AG04449 (cell line): Measurements from ENCODE around the gene SDHAF2.

Source experiments
- CTCF ChIA-PET: fragments of 350-600 bp; formaldehyde crosslinking; extraction: SDS; loops from one replicate; lab custom pipeline; 2021; ENCODE audit warnings: antibody characterized with exemption; lab: Yijun Ruan, JAX
- POLR2A ChIA-PET: fragments of 400-600, 350-600 bp; formaldehyde crosslinking; extraction: SDS; loops from one replicate; lab custom pipeline; 2020; ENCODE audit warnings: antibody characterized with exemption, inconsistent platforms; lab: Yijun Ruan, JAX
- DNase-seq: peaks from one replicate; pipeline ENCODE4 v3.0.0-alpha.2; 2010; ENCODE audit warnings: low read depth, low spot score
- H3K4me3 ChIP-seq: 2 replicates; pipeline ENCODE4 v1.5.1; 2011; ENCODE audit warnings: low read depth, mild to moderate bottlenecking, control low read depth, low read length
- CTCF ChIP-seq: IDR thresholded peaks from one replicate; pipeline ENCODE4 v1.5.1; 2011; ENCODE audit warnings: mild to moderate bottlenecking, moderate library complexity, low read length, control low read depth, inconsistent platforms; ENCODE audit not compliant: insufficient read depth; ENCODE audit errors: missing control alignments

SDHAF2 gene

GRCh38 chr11:61406067-61406466 lies 23.9 kb upstream of the SDHAF2 start:
- CTCF ChIA-PET: interaction anchor here (0.8 to 1.2 kb wide), 2 partner anchors 13 to 21 kb away, joined by 4 to 5 read pairs; no protein-coding TSS in a partner anchor

GRCh38 chr11:61406991-61407728 lies 22.8 kb upstream of the SDHAF2 start:
- no peak for DNase-seq
- CTCF ChIA-PET: interaction anchor here (0.9 to 1.6 kb wide), 4 partner anchors 13 to 28 kb away, joined by 3 to 4 read pairs (median 4); partner anchors contain the start of gene TMEM216
- POLR2A ChIA-PET: no interaction called here
- TF ChIP-seq CTCF: no peak
- no peak overlapping the region for H3K4me3 ChIP-seq

More at GRCh38 chr11:61406067-61406466, 23.9 kb upstream of the SDHAF2 start:
- DNase-seq: no peak
- POLR2A ChIA-PET: no interaction called here
- H3K4me3 ChIP-seq: no peak overlapping the region
- no peak for TF ChIP-seq CTCF

- TF ChIP-seq CTCF: no peak
- no peak for DNase-seq
- ChIA-PET POLR2A (no interaction called here), CTCF (interaction anchor here (1.0 to 1.4 kb wide), 3 partner anchors 23 to 158 kb away, joined by 3 to 4 read pairs (median 3); no protein-coding TSS in a partner anchor)
- H3K4me3 ChIP-seq: no peak overlapping the region
These were observed 18.3 kb upstream of the SDHAF2 start for GRCh38 chr11:61411589-61411988.

- H3K4me3 ChIP-seq: no peak overlapping the region
- DNase-seq: no peak
- TF ChIP-seq CTCF: no peak
- CTCF ChIA-PET: interaction anchor here (1.0 to 1.6 kb wide), 4 partner anchors 15 to 160 kb away, joined by 3 to 4 read pairs (median 4); no protein-coding TSS in a partner anchor
- POLR2A ChIA-PET: interaction anchor here (1.0 kb wide), 1 partner anchor 16 kb away, joined by 3 read pairs; the partner anchor contains the start of genes CPSF7 and SDHAF2
These were observed 16.4 kb upstream of the SDHAF2 start for GRCh38 chr11:61413496-61413895.

GRCh38 chr11:61414547-61414946 lies 15.4 kb upstream of the SDHAF2 start:
- ChIA-PET CTCF (interaction anchor here (1.5 to 1.6 kb wide), 2 partner anchors 14 to 161 kb away, joined by 3 to 4 read pairs; no protein-coding TSS in a partner anchor), POLR2A (no interaction called here)
- no peak overlapping the region for H3K4me3 ChIP-seq
- no peak for DNase-seq
- TF ChIP-seq CTCF: no peak

- no peak for DNase-seq
- ChIA-PET POLR2A (no interaction called here), CTCF (no interaction called here)
- no peak for TF ChIP-seq CTCF
- H3K4me3 ChIP-seq: no peak overlapping the region
These were observed 14.5 kb upstream of the SDHAF2 start for GRCh38 chr11:61415381-61415780.
